Retinal pigment epithelial cell (primary cell): ENCODE measurements around the gene SCUBE1.

Experiments used
- DNase-seq: peaks from one replicate; pipeline ENCODE4 v3.0.0-alpha.2; 2010; ENCODE audit warnings: low read depth
- H3K4me3 ChIP-seq: 2 replicates; pipeline ENCODE4 v1.5.1; 2011; ENCODE audit warnings: mild to moderate bottlenecking, low read length, control low read depth, moderate library complexity
- CTCF ChIP-seq: conservative IDR thresholded peaks from 2 replicates; pipeline ENCODE4 v1.5.1; 2011; ENCODE audit warnings: low read depth, low read length, control low read depth, inconsistent platforms

Gene SCUBE1

GRCh38 chr22:43249789-43250471, 93.2 kb downstream of the SCUBE1 start:
- DNase-seq = no peak
- TF ChIP-seq CTCF = no peak
- H3K4me3 ChIP-seq = no peak overlapping the region

GRCh38 chr22:43247546-43248260, 95.5 kb downstream of the SCUBE1 start:
- H3K4me3 ChIP-seq = no peak overlapping the region
- TF ChIP-seq CTCF = no peak
- no peak for DNase-seq

- H3K4me3 ChIP-seq = no peak overlapping the region
- TF ChIP-seq CTCF = no peak
- DNase-seq = no peak
These were observed 97.0 kb downstream of the SCUBE1 start for GRCh38 chr22:43246188-43246587.

- no peak for DNase-seq
- H3K4me3 ChIP-seq = no peak overlapping the region
- TF ChIP-seq CTCF = no peak
These were observed 97.5 kb downstream of the SCUBE1 start for GRCh38 chr22:43245717-43246116.

GRCh38 chr22:43244803-43245527, 98.2 kb downstream of the SCUBE1 start:
- DNase-seq = no peak
- TF ChIP-seq CTCF = no peak
- no peak overlapping the region for H3K4me3 ChIP-seq

- H3K4me3 ChIP-seq = no peak overlapping the region
- no peak for TF ChIP-seq CTCF
- no peak for DNase-seq
These were observed 98.8 kb downstream of the SCUBE1 start for GRCh38 chr22:43244402-43244801.
